ENCODE results near the gene EDN1.

EDN1 gene

GRCh38 chr6:12289933-12290820 lies at the start of gene EDN1:
Gene EDN1, plus strand, starts transcription at chr6:12290361. Its CDS starts 269 bp downstream, at chr6:12290630.
- no peak for DNase-seq

- no peak for DNase-seq
Observed at GRCh38 chr6:12241493-12242175, 48.5 kb upstream of the EDN1 start.

GRCh38 chr6:12243169-12243568 lies 47.0 kb upstream of the EDN1 start:
- DNase-seq: no peak

- DNase-seq: no peak
Observed at GRCh38 chr6:12245360-12245759, 44.8 kb upstream of the EDN1 start.

- peak; percentile 8 for DNase-seq
Observed at GRCh38 chr6:12245763-12246718, 44.1 kb upstream of the EDN1 start.

GRCh38 chr6:12246900-12247299 lies 43.3 kb upstream of the EDN1 start:
- no peak for DNase-seq

- no peak for DNase-seq
Observed at GRCh38 chr6:12249541-12250382, 40.4 kb upstream of the EDN1 start.

GRCh38 chr6:12250383-12250770 lies 39.8 kb upstream of the EDN1 start:
- DNase-seq: no peak

GRCh38 chr6:12254210-12254609 lies 36.0 kb upstream of the EDN1 start:
- no peak for DNase-seq

- no peak for DNase-seq
Observed at GRCh38 chr6:12258191-12258590, 32.0 kb upstream of the EDN1 start.

- no peak for DNase-seq
Observed at GRCh38 chr6:12258591-12259075, 31.5 kb upstream of the EDN1 start.

GRCh38 chr6:12260458-12261093 lies 29.6 kb upstream of the EDN1 start:
- no peak for DNase-seq

- DNase-seq: no peak
Observed at GRCh38 chr6:12261502-12261901, 28.7 kb upstream of the EDN1 start.

- DNase-seq: no peak
Observed at GRCh38 chr6:12262236-12263061, 27.7 kb upstream of the EDN1 start.

GRCh38 chr6:12263403-12263802 lies 26.8 kb upstream of the EDN1 start:
- no peak for DNase-seq

GRCh38 chr6:12264671-12265070 lies 25.5 kb upstream of the EDN1 start:
- no peak for DNase-seq

- no peak for DNase-seq
Observed at GRCh38 chr6:12265296-12265695, 24.9 kb upstream of the EDN1 start.

GRCh38 chr6:12265791-12266190 lies 24.4 kb upstream of the EDN1 start:
- no peak for DNase-seq

GRCh38 chr6:12266571-12266970 lies 23.6 kb upstream of the EDN1 start:
- DNase-seq: no peak

- no peak for DNase-seq
Observed at GRCh38 chr6:12269110-12269509, 21.1 kb upstream of the EDN1 start.

All from NCI-H187 (cell line).